ENCODE data around the gene SLC12A5. TPM values are rescaled to one million over a fixed set of nuclear protein-coding genes. Genes with fewer than 3 reads are reported as not detected.

The SLC12A5 gene
- total RNA-seq, 6 donors from 2014 or later: 0.69 to 1.3 TPM; not detected in 4

GRCh38 chr20:46049190-46049589 is 20.2 kb downstream of the SLC12A5 start:
- Histone ChIP-seq H3K27ac (no peak overlapping the region), H3K9me3 (no peaks in the 10 kb centered on the region), H3K36me3 (no peaks in the 10 kb centered on the region), H3K4me3 (no peak overlapping the region), H3K4me1 (no peaks in the 10 kb centered on the region), H3K27me3 (no peaks in the 10 kb centered on the region)
- 84 to 88% methylated on average over 4 of the region's 4 CpGs for WGBS, 2 donors
- ATAC-seq (ENCODE audit: low FRiP score in 2 of 2) (no peak), DNase-seq (no peak)
- TF ChIP-seq EP300 (IDR thresholded peaks at IDR 0.05) (no peak), POLR2AphosphoS5 (IDR thresholded peaks at IDR 0.05) (no peak), POLR2A (IDR thresholded peaks at IDR 0.05) (no peak), CTCF (IDR thresholded peaks at IDR 0.05) (no peak)

GRCh38 chr20:46049815-46050214 is 20.8 kb downstream of the SLC12A5 start:
- Histone ChIP-seq H3K27ac (no peak overlapping the region), H3K27me3 (no peaks in the 10 kb centered on the region), H3K4me1 (no peaks in the 10 kb centered on the region), H3K9me3 (no peaks in the 10 kb centered on the region), H3K4me3 (no peak overlapping the region), H3K36me3 (no peaks in the 10 kb centered on the region)
- TF ChIP-seq EP300 (IDR thresholded peaks at IDR 0.05) (no peak), POLR2AphosphoS5 (IDR thresholded peaks at IDR 0.05) (no peak), CTCF (IDR thresholded peaks at IDR 0.05) (no peak), POLR2A (IDR thresholded peaks at IDR 0.05) (no peak)
- DNase-seq: no peak
- no peak for ATAC-seq (ENCODE audit: low FRiP score in 2 of 2)

- Histone ChIP-seq H3K9me3 (no peaks in the 10 kb centered on the region), H3K36me3 (no peaks in the 10 kb centered on the region), H3K4me3 (no peak overlapping the region), H3K4me1 (no peaks in the 10 kb centered on the region), H3K27me3 (no peaks in the 10 kb centered on the region), H3K27ac (no peak overlapping the region)
- no peak for ATAC-seq (ENCODE audit: low FRiP score in 2 of 2)
- no peak for DNase-seq
- TF ChIP-seq EP300 (IDR thresholded peaks at IDR 0.05) (no peak), CTCF (IDR thresholded peaks at IDR 0.05) (no peak), POLR2AphosphoS5 (IDR thresholded peaks at IDR 0.05) (no peak), POLR2A (IDR thresholded peaks at IDR 0.05) (no peak)
- WGBS, 2 donors: 63 to 70% methylated on average over 10 of the region's 10 CpGs
These were observed 21.4 kb downstream of the SLC12A5 start for GRCh38 chr20:46050444-46050843.

- Histone ChIP-seq H3K27me3 (no peaks in the 10 kb centered on the region), H3K27ac (no peak overlapping the region), H3K4me3 (no peak overlapping the region), H3K4me1 (no peaks in the 10 kb centered on the region), H3K36me3 (no peaks in the 10 kb centered on the region), H3K9me3 (no peaks in the 10 kb centered on the region)
- TF ChIP-seq CTCF (IDR thresholded peaks at IDR 0.05) (no peak), POLR2AphosphoS5 (IDR thresholded peaks at IDR 0.05) (no peak), POLR2A (IDR thresholded peaks at IDR 0.05) (no peak), EP300 (IDR thresholded peaks at IDR 0.05) (no peak)
- ATAC-seq (ENCODE audit: low FRiP score in 2 of 2): no peak
- DNase-seq: no peak
These were observed 21.9 kb downstream of the SLC12A5 start for GRCh38 chr20:46050885-46051284.

- Histone ChIP-seq H3K27ac (no peak overlapping the region), H3K4me3 (no peak overlapping the region), H3K9me3 (no peaks in the 10 kb centered on the region), H3K4me1 (no peaks in the 10 kb centered on the region), H3K27me3 (no peaks in the 10 kb centered on the region), H3K36me3 (no peaks in the 10 kb centered on the region)
- DNase-seq (peak in 1 of 2 donors; percentile 28), ATAC-seq (ENCODE audit: low FRiP score in 2 of 2) (no peak)
- TF ChIP-seq POLR2AphosphoS5 (IDR thresholded peaks at IDR 0.05) (no peak), EP300 (IDR thresholded peaks at IDR 0.05) (no peak), CTCF (IDR thresholded peaks at IDR 0.05) (no peak)
- 66 to 72% methylated on average over 8 to 14 of the region's 19 CpGs for WGBS, 2 donors
These were observed 22.7 kb downstream of the SLC12A5 start for GRCh38 chr20:46051556-46052308.
